Coronary artery (tissue), 2 donors: Measurements from ENCODE around the gene LRP10.

ENCODE experiments used
- DNase-seq: peaks from one replicate; pipeline ENCODE4 v3.0.0-alpha.2; 2017; ENCODE audit warnings: low spot score
- H3K27ac ChIP-seq, 2 donors: fragments of 200-600 bp; sonication (generic); one replicate each; pipeline ENCODE4 v1.5.1; 2016 to 2019
- H3K4me3 ChIP-seq: fragments of 200-600 bp; sonication (generic); 2 replicates; pipeline ENCODE4 v1.5.1; 2016; ENCODE audit warnings: mild to moderate bottlenecking, moderate library complexity
- TF ChIP-seq, protein P1 (sequence below): fragments of 200-600 bp; sonication (generic); IDR thresholded peaks from one replicate; pipeline ENCODE4 v1.5.1; 2019; ENCODE audit warnings: antibody characterized with exemption

LRP10 gene

DNA sequence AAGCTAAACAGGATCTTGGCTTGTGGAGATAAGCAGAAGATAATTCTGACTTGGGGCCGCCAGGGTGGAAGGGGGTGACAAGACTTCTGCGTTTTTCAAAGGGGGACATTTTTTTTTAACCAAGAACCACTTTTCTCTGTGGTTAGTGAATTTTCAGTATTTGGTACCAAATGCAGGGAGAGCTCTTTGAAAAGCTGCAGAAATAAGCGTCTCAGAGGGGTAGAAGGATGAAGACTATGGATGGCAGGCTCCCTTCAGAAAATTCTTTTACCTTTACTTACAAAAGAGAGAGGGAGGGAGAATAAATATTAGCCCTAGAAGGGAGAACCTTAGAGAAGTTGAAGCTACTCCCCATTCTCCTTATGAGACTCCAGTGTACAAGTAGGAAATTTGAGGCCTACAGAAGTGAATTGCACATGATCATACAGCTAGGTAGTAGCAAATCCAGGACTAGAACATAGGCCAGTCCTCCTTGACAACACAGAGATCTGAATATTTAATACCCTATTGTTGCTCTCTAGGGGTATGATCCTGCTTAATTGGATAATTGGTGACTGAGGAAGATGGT is 41.0 kb upstream of the LRP10 start:
- TF ChIP-seq, protein P1, sequence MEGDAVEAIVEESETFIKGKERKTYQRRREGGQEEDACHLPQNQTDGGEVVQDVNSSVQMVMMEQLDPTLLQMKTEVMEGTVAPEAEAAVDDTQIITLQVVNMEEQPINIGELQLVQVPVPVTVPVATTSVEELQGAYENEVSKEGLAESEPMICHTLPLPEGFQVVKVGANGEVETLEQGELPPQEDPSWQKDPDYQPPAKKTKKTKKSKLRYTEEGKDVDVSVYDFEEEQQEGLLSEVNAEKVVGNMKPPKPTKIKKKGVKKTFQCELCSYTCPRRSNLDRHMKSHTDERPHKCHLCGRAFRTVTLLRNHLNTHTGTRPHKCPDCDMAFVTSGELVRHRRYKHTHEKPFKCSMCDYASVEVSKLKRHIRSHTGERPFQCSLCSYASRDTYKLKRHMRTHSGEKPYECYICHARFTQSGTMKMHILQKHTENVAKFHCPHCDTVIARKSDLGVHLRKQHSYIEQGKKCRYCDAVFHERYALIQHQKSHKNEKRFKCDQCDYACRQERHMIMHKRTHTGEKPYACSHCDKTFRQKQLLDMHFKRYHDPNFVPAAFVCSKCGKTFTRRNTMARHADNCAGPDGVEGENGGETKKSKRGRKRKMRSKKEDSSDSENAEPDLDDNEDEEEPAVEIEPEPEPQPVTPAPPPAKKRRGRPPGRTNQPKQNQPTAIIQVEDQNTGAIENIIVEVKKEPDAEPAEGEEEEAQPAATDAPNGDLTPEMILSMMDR, result no peak
- Histone ChIP-seq H3K27ac (peak overlapping the region in 1 of 2 donors; percentile 46), H3K4me3 (peak overlapping the region; percentile 78)
- no peak for DNase-seq

DNA sequence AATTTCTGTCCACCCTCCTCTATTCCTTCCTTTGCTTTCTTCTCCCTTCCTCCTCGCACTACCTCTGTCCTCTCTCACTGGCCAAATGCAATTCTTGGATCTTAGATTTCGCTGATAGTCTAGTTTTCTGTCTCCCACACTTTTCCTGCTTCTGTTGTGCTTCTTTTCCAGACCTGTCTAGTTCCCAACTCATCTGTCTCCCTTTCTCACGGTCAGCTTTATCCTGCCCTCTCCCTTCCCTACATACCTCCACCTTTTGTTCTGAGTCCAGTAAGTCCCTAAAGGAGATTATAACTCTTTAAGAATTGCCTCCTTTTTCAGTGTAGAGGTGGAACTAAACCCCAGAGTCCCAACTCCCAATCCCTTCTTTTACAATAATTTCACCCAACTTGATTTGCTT is 36.0 kb upstream of the LRP10 start:
- H3K27ac ChIP-seq, result peak overlapping the region; percentile 93 to 99
- TF ChIP-seq, protein P1, result no peak
- DNase-seq, result no peak
- no peak overlapping the region for H3K4me3 ChIP-seq

DNA sequence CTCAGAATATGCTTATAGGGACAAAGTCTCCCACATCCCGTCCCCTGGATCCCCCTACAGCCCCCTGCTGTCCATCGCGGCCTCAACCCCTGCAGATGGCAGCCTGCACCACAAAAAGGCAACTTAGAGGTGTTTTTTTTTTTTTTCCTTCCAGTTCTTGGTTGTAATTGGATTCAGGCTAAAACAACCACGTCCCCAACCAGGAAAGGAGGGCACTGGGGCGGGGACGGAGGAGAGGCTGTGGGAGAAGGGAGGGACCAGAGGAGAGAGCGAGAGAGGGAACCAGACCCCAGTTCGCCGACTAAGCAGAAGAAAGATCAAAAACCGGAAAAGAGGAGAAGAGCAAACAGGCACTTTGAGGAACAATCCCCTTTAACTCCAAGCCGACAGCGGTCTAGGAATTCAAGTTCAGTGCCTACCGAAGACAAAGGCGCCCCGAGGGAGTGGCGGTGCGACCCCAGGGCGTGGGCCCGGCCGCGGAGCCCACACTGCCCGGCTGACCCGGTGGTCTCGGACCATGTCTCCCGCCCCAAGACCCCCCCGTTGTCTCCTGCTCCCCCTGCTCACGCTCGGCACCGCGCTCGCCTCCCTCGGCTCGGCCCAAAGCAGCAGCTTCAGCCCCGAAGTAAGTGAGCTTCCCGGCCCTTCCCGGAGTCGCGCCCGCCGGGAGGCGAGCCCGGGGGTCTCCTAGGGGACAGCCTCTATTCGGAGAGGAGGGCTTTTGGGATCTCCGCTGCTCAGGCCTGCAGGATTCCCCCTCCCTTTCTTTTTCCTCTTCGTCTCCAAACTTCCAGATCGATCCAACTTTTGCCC is 35.0 kb upstream of the LRP10 start, which contains the start of gene MMP14:
Gene MMP14 (plus strand): TSS at position 285 of the 813 bp plus-strand sequence. CDS start 233 bp downstream, at position 518.
- DNase-seq, result peak; percentile 93
- TF ChIP-seq, protein P1, result peak; percentile 25
- H3K27ac ChIP-seq, result peak within 1 kb of the TSS; percentile 93 to 99
- H3K4me3 ChIP-seq, result peak within 1 kb of the TSS; percentile 90

DNA sequence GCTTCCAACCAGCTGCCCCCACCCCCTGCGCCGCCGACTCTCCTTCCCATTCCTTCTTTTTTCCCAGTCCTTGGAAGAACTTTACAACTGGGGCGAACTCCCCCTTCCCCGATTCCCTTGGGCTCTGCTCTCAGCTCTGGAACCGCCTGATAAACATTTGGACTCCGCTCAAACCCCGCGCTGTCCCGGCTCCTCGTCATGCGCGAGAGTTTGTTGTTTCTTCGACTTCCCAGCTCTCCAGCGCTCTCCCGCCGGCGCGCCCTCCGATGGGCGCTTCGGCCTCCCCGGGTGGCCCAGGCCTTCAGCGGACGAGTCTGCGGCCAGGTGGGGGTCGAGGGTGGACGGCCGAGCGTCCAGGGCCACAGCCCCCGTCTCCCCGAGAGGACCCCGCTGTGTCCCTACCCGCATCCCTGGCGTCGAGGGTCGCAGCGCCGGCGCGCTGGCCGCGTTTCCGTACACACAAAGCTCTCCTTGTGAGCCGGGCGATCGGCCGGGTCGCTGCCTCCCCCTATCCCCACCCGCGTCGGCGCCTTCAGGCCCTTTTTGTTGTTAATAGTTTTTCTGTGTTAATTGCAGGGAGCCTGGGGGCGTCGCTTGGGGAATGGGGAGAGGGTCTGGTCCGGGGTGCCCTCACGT is 34.3 kb upstream of the LRP10 start:
- H3K4me3 ChIP-seq, result peak overlapping the region; percentile 90
- TF ChIP-seq, protein P1, result no peak
- peak; percentile 84 for DNase-seq
- H3K27ac ChIP-seq, result peak overlapping the region; percentile 93 to 99

DNA sequence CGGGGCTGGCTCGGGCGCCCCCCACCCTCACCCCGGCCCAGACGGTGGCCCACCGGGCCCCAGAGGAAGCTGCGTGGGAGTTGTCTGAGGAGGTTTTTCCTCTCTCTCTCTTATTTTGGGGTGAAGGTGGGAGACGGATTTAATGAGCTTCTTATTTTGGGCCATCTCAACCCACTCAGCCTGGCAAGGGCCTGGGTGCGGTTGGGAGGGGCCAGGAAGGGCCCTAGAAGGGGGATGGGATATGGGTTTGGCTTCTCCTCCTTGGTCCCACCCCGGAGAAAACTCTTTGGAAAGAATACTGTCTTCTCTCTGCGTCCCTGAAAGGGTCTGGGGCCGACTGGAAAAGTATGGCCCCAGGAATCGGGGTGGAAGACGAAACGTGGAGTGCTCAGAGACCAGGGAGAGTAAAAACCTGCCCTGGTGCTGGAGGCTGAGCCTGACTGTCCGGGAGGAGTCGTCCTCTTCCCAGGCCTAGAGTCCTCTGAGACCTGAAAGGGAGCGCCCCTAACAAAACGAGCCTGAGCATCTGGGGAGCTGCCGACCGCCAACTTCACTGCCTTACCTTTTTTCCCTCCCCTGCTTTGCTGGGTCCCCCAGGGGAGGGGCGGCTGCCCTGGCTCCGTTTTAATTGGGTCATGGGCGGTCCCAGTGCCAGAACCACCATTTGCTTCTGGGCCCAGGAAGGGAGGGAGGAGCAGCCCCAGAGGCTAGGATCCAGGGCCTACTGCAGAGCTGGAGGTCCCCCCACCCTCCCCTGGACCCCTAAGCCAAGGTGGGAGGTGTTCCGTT is 33.6 kb upstream of the LRP10 start:
- Histone ChIP-seq H3K27ac (peak overlapping the region; percentile 93 to 99), H3K4me3 (peak overlapping the region; percentile 90)
- DNase-seq, result peak; percentile 87
- TF ChIP-seq, protein P1, result no peak

DNA sequence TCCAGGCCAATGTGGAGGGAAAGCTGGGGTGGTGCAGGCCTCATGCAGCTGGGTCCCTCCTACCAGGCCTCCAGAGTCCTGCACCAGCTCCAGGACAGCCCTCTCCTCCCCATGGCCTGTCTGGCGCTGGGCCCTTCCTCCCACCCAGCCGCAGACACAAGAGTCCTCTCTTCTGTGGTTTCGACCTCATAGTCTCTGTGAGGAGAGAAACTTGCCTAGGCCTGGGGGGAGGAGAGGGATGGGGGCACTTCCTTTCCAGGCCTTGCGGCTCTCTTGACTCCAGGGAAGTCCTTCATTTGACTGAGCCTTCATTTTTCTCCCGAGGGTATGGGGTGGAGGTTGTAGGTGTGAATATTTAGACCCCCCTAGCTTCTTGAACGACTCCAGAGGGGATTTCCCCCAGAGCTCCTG is 32.9 kb upstream of the LRP10 start:
- DNase-seq, result peak; percentile 76
- H3K27ac ChIP-seq, result peak overlapping the region; percentile 93 to 99
- peak overlapping the region; percentile 90 for H3K4me3 ChIP-seq
- TF ChIP-seq, protein P1, result no peak
